ENCODE measurements around the gene FAM13A.

GRCh38 chr4:88737307-88737941, 319.6 kb downstream of the FAM13A start:
- TF ChIP-seq CTCF (IDR thresholded peaks at IDR 0.05) (no peak), EZH2 (IDR thresholded peaks at IDR 0.05; ENCODE audit: borderline replicate concordance, insufficient read depth, low read depth, low read length, poor library complexity, severe bottlenecking) (no peak)
